Gastroesophageal sphincter (tissue), 4 donors: ENCODE data around the gene CRKL. TPM values are rescaled to one million over a fixed set of nuclear protein-coding genes. Genes with fewer than 3 reads are reported as not detected.

Source experiments
- ATAC-seq: fragments of 150-250 bp; one replicate; pipeline ENCODE4 v1.9.1; 2016; ENCODE audit warnings: mild to moderate bottlenecking, moderate library complexity
- H3K27ac ChIP-seq, 4 donors: fragments of 200-600 bp; sonication (generic) in 3 of 4; 1 replicate in 3 of 4; 2 replicates in 1 of 4; pipeline ENCODE4 v1.5.1; 2016 to 2019
- H3K27me3 ChIP-seq: fragments of 200-600 bp; sonication (generic); one replicate; pipeline ENCODE4 v1.5.1; 2019
- H3K36me3 ChIP-seq, 2 donors: fragments of 200-600 bp; sonication (generic); one replicate each; pipeline ENCODE4 v1.5.1; 2019; ENCODE audit warnings: control low read depth in 1 of 2
- H3K4me1 ChIP-seq, 3 donors: fragments of 200-600 bp; sonication (generic); 1 replicate in 2 of 3; 2 replicates in 1 of 3; pipeline ENCODE4 v1.5.1; 2016 to 2019; ENCODE audit warnings: control low read depth in 2 of 3
- H3K4me3 ChIP-seq, 2 donors: fragments of 200-600 bp; sonication (generic); one replicate each; pipeline ENCODE4 v1.5.1; 2019; ENCODE audit warnings: mild to moderate bottlenecking in 1 of 2, moderate library complexity in 1 of 2
- H3K9me3 ChIP-seq, 3 donors: fragments of 200-600 bp; sonication (generic); one replicate each; pipeline ENCODE4 v1.5.1; 2017 to 2019; ENCODE audit warnings: control low read depth in 2 of 3
- CTCF ChIP-seq, 4 experiments: fragments of 200-600 bp in 2 of 4; fragments of 450-650 bp in 2 of 4; sonication (generic) in 1 of 4; IDR thresholded peaks; one replicate each; pipeline ENCODE4 v1.5.1; 2017 to 2019; ENCODE audit warnings: antibody characterized with exemption in 4 of 4, mild to moderate bottlenecking in 2 of 4, moderate library complexity in 2 of 4
- EP300 ChIP-seq: sonication (generic); formaldehyde crosslinking; IDR thresholded peaks from one replicate; pipeline ENCODE4 v1.6.1; 2017; ENCODE audit warnings: antibody characterized with exemption, mild to moderate bottlenecking
- POLR2A ChIP-seq, 2 donors: fragments of 450-650 bp; IDR thresholded peaks; one replicate each; pipeline ENCODE4 v1.6.1; 2017; ENCODE audit warnings: antibody characterized with exemption in 2 of 2, mild to moderate bottlenecking in 2 of 2, moderate library complexity in 1 of 2
- POLR2AphosphoS5 ChIP-seq: sonication (generic); formaldehyde crosslinking; IDR thresholded peaks from one replicate; pipeline ENCODE4 v1.6.1; 2017; ENCODE audit warnings: antibody characterized with exemption
- WGBS, 2 donors: methylation state at CpG; one replicate each; pipeline ENCODE4 v1.1.5; 2018; ENCODE audit warnings: low coverage in 1 of 2; 5-methylcytosine and 5-hydroxymethylcytosine counted together
- total RNA-seq, 4 donors: library from RNA; depleted of rRNA; stranded (reverse); fragments of >200 nt; gene quantifications; one replicate each; pipeline ENCODE4 v1.1.0, GENCODE V29; 2016

Gene CRKL
- total RNA-seq, 4 donors from 2014 or later = 42.5 to 55.8 (median 46.0) TPM

- TF ChIP-seq CTCF (IDR thresholded peaks at IDR 0.05) (no peak), EP300 (no peak), POLR2AphosphoS5 (no peak), POLR2A (IDR thresholded peaks at IDR 0.05) (no peak)
- Histone ChIP-seq H3K27me3 (no peaks in the 10 kb centered on the region), H3K9me3 (peaks cover 0 to 9% (median 0%) of the 10 kb centered on the region in 3 donors), H3K36me3 (no peaks in the 10 kb centered on the region), H3K27ac (no peak overlapping the region), H3K4me3 (no peak overlapping the region), H3K4me1 (peaks cover 0 to 5% (median 2%) of the 10 kb centered on the region in 3 donors)
- 67 to 85% methylated on average over 1 to 12 of the region's 16 CpGs for WGBS, 2 donors
- no peak for ATAC-seq
These were observed 57.2 kb downstream of the CRKL start for GRCh38 chr22:20974336-20974955.

GRCh38 chr22:20975541-20976290 lies 58.5 kb downstream of the CRKL start:
- no peak for TF ChIP-seq CTCF (IDR thresholded peaks at IDR 0.05)
- TF ChIP-seq POLR2AphosphoS5 = no peak
- no peak for TF ChIP-seq EP300
- TF ChIP-seq POLR2A (IDR thresholded peaks at IDR 0.05) = no peak
- 78% methylated on average over 4 of the region's 14 CpGs; no CpG with 5 or more reads in 1 of the 2 donors for WGBS, 2 donors
- ATAC-seq = no peak
- H3K27ac ChIP-seq = no peak overlapping the region
- no peaks in the 10 kb centered on the region for H3K36me3 ChIP-seq
- peaks cover 0 to 9% (median 0%) of the 10 kb centered on the region in 3 donors for H3K9me3 ChIP-seq
- H3K4me3 ChIP-seq = no peak overlapping the region
- no peaks in the 10 kb centered on the region for H3K27me3 ChIP-seq
- H3K4me1 ChIP-seq = peaks cover 0 to 18% (median 11%) of the 10 kb centered on the region in 3 donors

- 65 to 83% methylated on average over 7 to 9 of the region's 24 CpGs for WGBS, 2 donors
- Histone ChIP-seq H3K27ac (no peak overlapping the region), H3K4me1 (peaks cover 3 to 24% (median 17%) of the 10 kb centered on the region in 3 donors), H3K27me3 (no peaks in the 10 kb centered on the region), H3K36me3 (no peaks in the 10 kb centered on the region), H3K9me3 (peaks cover 0 to 9% (median 0%) of the 10 kb centered on the region in 3 donors), H3K4me3 (no peak overlapping the region)
- no peak for ATAC-seq
- TF ChIP-seq EP300 (no peak), POLR2A (IDR thresholded peaks at IDR 0.05) (no peak), CTCF (IDR thresholded peaks at IDR 0.05) (no peak), POLR2AphosphoS5 (no peak)
These were observed 59.2 kb downstream of the CRKL start for GRCh38 chr22:20976291-20976877.

GRCh38 chr22:20977019-20977418 lies 59.8 kb downstream of the CRKL start:
- no peak for TF ChIP-seq POLR2AphosphoS5
- TF ChIP-seq POLR2A (IDR thresholded peaks at IDR 0.05) = no peak
- TF ChIP-seq EP300 = no peak
- TF ChIP-seq CTCF (IDR thresholded peaks at IDR 0.05) = no peak

More at GRCh38 chr22:20977019-20977418, 59.8 kb downstream of the CRKL start:
- WGBS, 2 donors = no CpG with 5 or more reads among the region's 11 CpGs
- H3K27ac ChIP-seq = no peak overlapping the region
- H3K9me3 ChIP-seq = peaks cover 0 to 9% (median 0%) of the 10 kb centered on the region in 3 donors
- no peak for ATAC-seq
- H3K4me1 ChIP-seq = peaks cover 3 to 27% (median 19%) of the 10 kb centered on the region in 3 donors
- H3K36me3 ChIP-seq = no peaks in the 10 kb centered on the region
- no peak overlapping the region for H3K4me3 ChIP-seq
- H3K27me3 ChIP-seq = no peaks in the 10 kb centered on the region
